H9 (cell line): ENCODE measurements around the gene ANKRD29. TPM values are rescaled to one million over a fixed set of nuclear protein-coding genes. Genes with fewer than 3 reads are reported as not detected.

Experiments
- DNase-seq: peaks from one replicate; pipeline ENCODE4 v3.0.0-alpha.2; 2017
- H2AFZ ChIP-seq: one replicate; pipeline ENCODE4 v1.6.1; 2013; ENCODE audit warnings: mild to moderate bottlenecking, low read length, control low read depth, moderate library complexity
- H2AK5ac ChIP-seq: 2 replicates; pipeline ENCODE4 v1.6.1; 2013; ENCODE audit warnings: low read length, control low read depth, mixed read lengths; ENCODE audit not compliant: insufficient read length
- H2BK120ac ChIP-seq: one replicate; pipeline ENCODE4 v1.6.1; 2013; ENCODE audit warnings: low read depth, mild to moderate bottlenecking, low read length, control low read depth, inconsistent platforms; ENCODE audit not compliant: poor library complexity, severe bottlenecking
- H2BK12ac ChIP-seq: 2 replicates; pipeline ENCODE4 v1.6.1; 2013; ENCODE audit warnings: low read length, control low read depth, mixed read lengths, low read depth; ENCODE audit not compliant: insufficient read length
- H2BK15ac ChIP-seq: 2 replicates; pipeline ENCODE4 v1.6.1; 2013; ENCODE audit warnings: low read depth, low read length, control low read depth
- H2BK20ac ChIP-seq: one replicate; pipeline ENCODE4 v1.6.1; 2013; ENCODE audit warnings: low read depth, mild to moderate bottlenecking, low read length, control low read depth, inconsistent platforms; ENCODE audit not compliant: poor library complexity, severe bottlenecking
- H2BK5ac ChIP-seq: 2 replicates; pipeline ENCODE4 v1.6.1; 2013; ENCODE audit warnings: low read length, control low read depth, mixed read lengths; ENCODE audit not compliant: insufficient read length
- H3K14ac ChIP-seq: 2 replicates; pipeline ENCODE4 v1.6.1; 2013; ENCODE audit warnings: low read length, control low read depth; ENCODE audit not compliant: insufficient read depth
- H3K18ac ChIP-seq: 2 replicates; pipeline ENCODE4 v1.6.1; 2013; ENCODE audit warnings: low read depth, mild to moderate bottlenecking, mixed read lengths, low read length, control low read depth; ENCODE audit not compliant: insufficient read length
- H3K23ac ChIP-seq: 2 replicates; pipeline ENCODE4 v1.6.1; 2013; ENCODE audit warnings: low read length, control low read depth, mixed read lengths, low read depth; ENCODE audit not compliant: insufficient read length
- H3K23me2 ChIP-seq: 2 replicates; pipeline ENCODE4 v1.6.1; 2013; ENCODE audit warnings: low read depth, mild to moderate bottlenecking, mixed read lengths, low read length, control low read depth; ENCODE audit not compliant: insufficient read length, poor library complexity, severe bottlenecking
- H3K27ac ChIP-seq: 2 replicates; pipeline ENCODE4 v1.5.1; 2013; ENCODE audit warnings: low read length, control low read depth, mixed read lengths, low read depth; ENCODE audit not compliant: insufficient read length
- H3K27me3 ChIP-seq: 2 replicates; pipeline ENCODE4 v1.6.1; 2013; ENCODE audit warnings: low read length, control low read depth, inconsistent platforms; ENCODE audit not compliant: insufficient read depth
- H3K4ac ChIP-seq: 2 replicates; pipeline ENCODE4 v1.6.1; 2013; ENCODE audit warnings: low read depth, mild to moderate bottlenecking, control low read depth, inconsistent platforms, low read length, moderate library complexity
- H3K4me1 ChIP-seq: 2 replicates; pipeline ENCODE4 v1.6.1; 2013; ENCODE audit warnings: low read length, control low read depth, inconsistent platforms; ENCODE audit not compliant: insufficient read depth
- H3K4me2 ChIP-seq: 2 replicates; pipeline ENCODE4 v1.6.1; 2013; ENCODE audit warnings: low read length, control low read depth, mixed read lengths; ENCODE audit not compliant: insufficient read length, insufficient read depth
- H3K56ac ChIP-seq: 2 replicates; pipeline ENCODE4 v1.6.1; 2013; ENCODE audit warnings: low read depth, mild to moderate bottlenecking, mixed read lengths, low read length, control low read depth; ENCODE audit not compliant: insufficient read length
- H3K79me1 ChIP-seq: 2 replicates; pipeline ENCODE4 v1.6.1; 2013; ENCODE audit warnings: low read depth, mild to moderate bottlenecking, moderate library complexity, low read length, control low read depth, inconsistent platforms; ENCODE audit not compliant: insufficient read depth, poor library complexity, severe bottlenecking
- H3K79me2 ChIP-seq: 2 replicates; pipeline ENCODE4 v1.6.1; 2013; ENCODE audit warnings: low read length, control low read depth, inconsistent platforms; ENCODE audit not compliant: insufficient read depth
- H3K9ac ChIP-seq: 2 replicates; pipeline ENCODE4 v1.6.1; 2013; ENCODE audit warnings: low read length, control low read depth, mixed read lengths; ENCODE audit not compliant: insufficient read length; ENCODE audit errors: extremely low read depth
- H3K9me3 ChIP-seq: one replicate; pipeline ENCODE4 v1.6.1; 2013; ENCODE audit warnings: low read depth, low read length, inconsistent platforms; ENCODE audit not compliant: control insufficient read depth
- H3T11ph ChIP-seq: one replicate; pipeline ENCODE4 v1.6.1; 2013; ENCODE audit warnings: mild to moderate bottlenecking, low read length, control low read depth, inconsistent platforms
- H4K20me1 ChIP-seq: one replicate; pipeline ENCODE4 v1.6.1; 2013; ENCODE audit not compliant: control insufficient read depth, insufficient read length, insufficient read depth
- H4K5ac ChIP-seq: 2 replicates; pipeline ENCODE4 v1.6.1; 2013; ENCODE audit warnings: low read depth, mild to moderate bottlenecking, mixed read lengths, low read length, control low read depth; ENCODE audit not compliant: insufficient read length
- H4K8ac ChIP-seq: replicated peaks from 2 replicates; pipeline ENCODE4 v1.6.1; 2013; ENCODE audit warnings: low read length, control low read depth, mixed read lengths, low read depth; ENCODE audit not compliant: insufficient read length
- H4K91ac ChIP-seq: 2 replicates; pipeline ENCODE4 v1.6.1; 2013; ENCODE audit warnings: low read depth, mild to moderate bottlenecking, moderate library complexity, mixed read lengths, low read length, control low read depth; ENCODE audit not compliant: insufficient read length
- H3K27ac Mint-ChIP-seq, 3 experiments: 2 replicates in 2 of 3; 3 replicates in 1 of 3; pipeline ENCODE4 v1.8.0; 2020 to 2021; ENCODE audit warnings: mixed read lengths in 3 of 3, mild to moderate bottlenecking in 1 of 3, moderate library complexity in 1 of 3
- H3K27me3 Mint-ChIP-seq: 2 replicates; pipeline ENCODE4 v1.8.0; 2021; ENCODE audit warnings: low read depth, mild to moderate bottlenecking, moderate library complexity, mixed read lengths
- H3K36me3 Mint-ChIP-seq, 3 experiments: 2 replicates in 2 of 3; 3 replicates in 1 of 3; pipeline ENCODE4 v1.8.0; 2020 to 2021; ENCODE audit warnings: low read depth in 3 of 3, mixed read lengths in 3 of 3; ENCODE audit not compliant: insufficient read depth in 1 of 3
- H3K4me1 Mint-ChIP-seq, 2 experiments: 2 replicates each; pipeline ENCODE4 v1.8.0; 2020; ENCODE audit warnings: mixed read lengths in 2 of 2
- H3K4me3 Mint-ChIP-seq, 2 experiments: 2 replicates in 1 of 2; 3 replicates in 1 of 2; pipeline ENCODE4 v1.8.0; 2020 to 2021; ENCODE audit warnings: mild to moderate bottlenecking in 2 of 2, mixed read lengths in 2 of 2, moderate library complexity in 1 of 2
- H3K9me3 Mint-ChIP-seq, 2 experiments: 2 replicates in 1 of 2; 3 replicates in 1 of 2; pipeline ENCODE4 v1.8.0; 2020; ENCODE audit warnings: mild to moderate bottlenecking in 2 of 2, mixed read lengths in 2 of 2, moderate library complexity in 1 of 2
- WGBS: extraction: QIAGEN DNeasy Blood & Tissue Kit; methylation state at CpG from one replicate; pipeline ENCODE4 v1.1.7; 2013; ENCODE audit warnings: missing lambda C conversion rate, low lambda C conversion rate, mixed read lengths; ENCODE audit not compliant: insufficient read length; ENCODE audit errors: extremely low coverage; 5-methylcytosine and 5-hydroxymethylcytosine counted together
- total RNA-seq: library from RNA; stranded (reverse); gene quantifications from 2 replicates; pipeline ENCODE4 v1.2.1, GENCODE V29; 2021
- TF ChIP-seq, protein P1 (sequence below): fragments of 200-600 bp; sonication (generic); conservative IDR thresholded peaks from 3 replicates; pipeline ENCODE4 v1.8.0; 2021; ENCODE audit warnings: antibody characterized with exemption, mild to moderate bottlenecking

ANKRD29 gene
- total RNA-seq, 1 experiment from 2014 or later: 2.1 TPM

DNA sequence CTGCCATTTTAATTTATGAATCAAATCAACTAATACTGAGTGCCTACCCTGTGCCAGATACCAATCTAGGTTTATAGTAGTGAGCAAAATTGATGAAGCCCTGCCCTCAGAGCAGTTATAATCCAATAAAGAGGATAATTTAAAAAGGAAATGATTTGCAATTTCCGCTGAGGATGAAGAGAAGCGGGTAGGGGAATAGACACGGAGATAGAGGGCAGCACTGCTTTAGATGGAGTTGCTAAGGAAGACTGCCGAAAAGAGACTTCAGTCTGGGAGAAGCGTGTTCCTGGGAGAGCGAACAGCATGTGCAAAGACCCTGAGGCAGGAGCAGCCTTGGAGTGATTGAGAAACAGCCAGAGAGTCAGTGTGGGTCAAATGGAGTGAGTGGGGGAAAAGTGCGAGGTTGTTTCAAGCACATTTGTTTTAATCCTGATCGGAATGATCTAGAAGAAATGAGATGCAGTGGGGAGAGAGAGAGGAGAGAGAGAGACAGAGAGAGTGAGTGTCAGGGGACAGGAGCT, 38.9 kb upstream of the ANKRD29 start:
- Histone ChIP-seq H3K4me2 (no peak overlapping the region), H4K91ac (no peak overlapping the region), H3K27ac (no peak overlapping the region), H3K23ac (no peak overlapping the region), H3K79me2 (no peaks in the 10 kb centered on the region), H2BK20ac (no peak overlapping the region), H3K14ac (no peak overlapping the region), H4K8ac (no peak overlapping the region), H3K79me1 (no peaks in the 10 kb centered on the region), H2AK5ac (no peak overlapping the region), H2BK12ac (no peak overlapping the region), H2BK120ac (no peak overlapping the region), H3K18ac (no peak overlapping the region), H3K23me2 (no peaks in the 10 kb centered on the region), H3T11ph (no peak overlapping the region), H2BK5ac (no peak overlapping the region), H3K56ac (no peak overlapping the region), H3K4ac (no peak overlapping the region), H2BK15ac (no peak overlapping the region), H3K27me3 (no peaks in the 10 kb centered on the region), H3K9me3 (no peaks in the 10 kb centered on the region), H4K20me1 (no peaks in the 10 kb centered on the region), H3K9ac (no peak overlapping the region), H4K5ac (no peak overlapping the region), H3K4me1 (no peaks in the 10 kb centered on the region), H2AFZ (no peak overlapping the region)
- Mint-ChIP-seq H3K27ac (no peak overlapping the region), H3K36me3 (no peaks in the 10 kb centered on the region), H3K9me3 (no peaks in the 10 kb centered on the region), H3K4me1 (no peaks in the 10 kb centered on the region; a peak in 1 of 4 replicates), H3K4me3 (no peak overlapping the region), H3K27me3 (peaks cover 10% of the 10 kb centered on the region)
- no peak for DNase-seq
- TF ChIP-seq, protein P1, sequence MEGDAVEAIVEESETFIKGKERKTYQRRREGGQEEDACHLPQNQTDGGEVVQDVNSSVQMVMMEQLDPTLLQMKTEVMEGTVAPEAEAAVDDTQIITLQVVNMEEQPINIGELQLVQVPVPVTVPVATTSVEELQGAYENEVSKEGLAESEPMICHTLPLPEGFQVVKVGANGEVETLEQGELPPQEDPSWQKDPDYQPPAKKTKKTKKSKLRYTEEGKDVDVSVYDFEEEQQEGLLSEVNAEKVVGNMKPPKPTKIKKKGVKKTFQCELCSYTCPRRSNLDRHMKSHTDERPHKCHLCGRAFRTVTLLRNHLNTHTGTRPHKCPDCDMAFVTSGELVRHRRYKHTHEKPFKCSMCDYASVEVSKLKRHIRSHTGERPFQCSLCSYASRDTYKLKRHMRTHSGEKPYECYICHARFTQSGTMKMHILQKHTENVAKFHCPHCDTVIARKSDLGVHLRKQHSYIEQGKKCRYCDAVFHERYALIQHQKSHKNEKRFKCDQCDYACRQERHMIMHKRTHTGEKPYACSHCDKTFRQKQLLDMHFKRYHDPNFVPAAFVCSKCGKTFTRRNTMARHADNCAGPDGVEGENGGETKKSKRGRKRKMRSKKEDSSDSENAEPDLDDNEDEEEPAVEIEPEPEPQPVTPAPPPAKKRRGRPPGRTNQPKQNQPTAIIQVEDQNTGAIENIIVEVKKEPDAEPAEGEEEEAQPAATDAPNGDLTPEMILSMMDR: no peak
- no CpG with 5 or more reads among the region's 8 CpGs for WGBS
